SK-N-SH (cell line): Measurements from ENCODE around the gene CBFA2T2.

ENCODE experiments used
- EP300 ChIP-seq, 2 experiments: IDR thresholded peaks; 2 replicates each; pipeline versions ENCODE4 v1.4.0 to v1.6.1; 2012; ENCODE audit warnings: borderline replicate concordance in 1 of 2, low read depth in 1 of 2, low read length in 1 of 2
- FOXJ3 ChIP-seq: sonication (generic); formaldehyde crosslinking; IDR thresholded peaks from 2 replicates; pipeline ENCODE4 v1.5.1; 2020; ENCODE audit warnings: mild to moderate bottlenecking, missing genetic modification reagents
- JUND ChIP-seq: IDR thresholded peaks from 2 replicates; pipeline ENCODE4 v1.4.0; 2012
- MXI1 ChIP-seq: IDR thresholded peaks from 2 replicates; pipeline ENCODE4 v1.6.1; 2012; ENCODE audit warnings: mild to moderate bottlenecking, low read depth, low read length, improper control_type of control experiment
- NFIC ChIP-seq: IDR thresholded peaks from 2 replicates; pipeline ENCODE4 v1.4.0; 2012; ENCODE audit warnings: borderline replicate concordance
- TAF1 ChIP-seq: IDR thresholded peaks from 2 replicates; pipeline ENCODE4 v1.6.1; 2012; ENCODE audit warnings: low read depth, mild to moderate bottlenecking, low read length, moderate library complexity, borderline replicate concordance
- TF ChIP-seq, protein P1 (sequence below): fragments of 200-600 bp; sonication (generic); IDR thresholded peaks from 2 replicates; pipeline ENCODE4 v1.6.1; 2017; ENCODE audit warnings: antibody characterized with exemption, mild to moderate bottlenecking, moderate library complexity
- TF ChIP-seq, protein P2 (sequence below): IDR thresholded peaks from 2 replicates; pipeline ENCODE4 v1.4.0; 2012; ENCODE audit warnings: low read depth, borderline replicate concordance

DNA sequence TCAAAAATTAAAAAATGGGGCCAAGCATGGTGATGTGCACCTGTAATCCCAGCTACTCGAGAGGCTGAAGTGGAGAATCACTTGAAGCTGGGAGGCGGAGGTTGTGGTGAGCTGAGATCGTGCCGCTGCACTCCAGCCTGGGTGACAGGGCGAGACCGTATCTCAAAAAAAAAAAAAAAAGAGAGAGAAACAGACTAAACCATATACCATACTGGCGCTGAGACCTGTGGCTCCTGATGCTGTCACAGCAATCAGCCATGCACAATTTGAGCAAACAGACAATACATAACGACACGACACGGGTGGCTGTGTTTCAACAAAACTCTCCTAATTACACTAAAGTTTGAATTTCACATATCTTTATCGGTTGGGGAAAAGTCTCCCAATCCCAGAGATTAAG is 14.9 kb upstream of the CBFA2T2 start:
- TF ChIP-seq, protein P1, sequence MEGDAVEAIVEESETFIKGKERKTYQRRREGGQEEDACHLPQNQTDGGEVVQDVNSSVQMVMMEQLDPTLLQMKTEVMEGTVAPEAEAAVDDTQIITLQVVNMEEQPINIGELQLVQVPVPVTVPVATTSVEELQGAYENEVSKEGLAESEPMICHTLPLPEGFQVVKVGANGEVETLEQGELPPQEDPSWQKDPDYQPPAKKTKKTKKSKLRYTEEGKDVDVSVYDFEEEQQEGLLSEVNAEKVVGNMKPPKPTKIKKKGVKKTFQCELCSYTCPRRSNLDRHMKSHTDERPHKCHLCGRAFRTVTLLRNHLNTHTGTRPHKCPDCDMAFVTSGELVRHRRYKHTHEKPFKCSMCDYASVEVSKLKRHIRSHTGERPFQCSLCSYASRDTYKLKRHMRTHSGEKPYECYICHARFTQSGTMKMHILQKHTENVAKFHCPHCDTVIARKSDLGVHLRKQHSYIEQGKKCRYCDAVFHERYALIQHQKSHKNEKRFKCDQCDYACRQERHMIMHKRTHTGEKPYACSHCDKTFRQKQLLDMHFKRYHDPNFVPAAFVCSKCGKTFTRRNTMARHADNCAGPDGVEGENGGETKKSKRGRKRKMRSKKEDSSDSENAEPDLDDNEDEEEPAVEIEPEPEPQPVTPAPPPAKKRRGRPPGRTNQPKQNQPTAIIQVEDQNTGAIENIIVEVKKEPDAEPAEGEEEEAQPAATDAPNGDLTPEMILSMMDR: no peak
- no peak for TF ChIP-seq EP300 (IDR thresholded peaks at IDR 0.05; ENCODE audit: borderline replicate concordance in 1 of 2, low read depth in 1 of 2, low read length in 1 of 2)
- no peak for TF ChIP-seq NFIC
- TF ChIP-seq JUND: no peak
- TF ChIP-seq MXI1: no peak
- TF ChIP-seq, protein P2, sequence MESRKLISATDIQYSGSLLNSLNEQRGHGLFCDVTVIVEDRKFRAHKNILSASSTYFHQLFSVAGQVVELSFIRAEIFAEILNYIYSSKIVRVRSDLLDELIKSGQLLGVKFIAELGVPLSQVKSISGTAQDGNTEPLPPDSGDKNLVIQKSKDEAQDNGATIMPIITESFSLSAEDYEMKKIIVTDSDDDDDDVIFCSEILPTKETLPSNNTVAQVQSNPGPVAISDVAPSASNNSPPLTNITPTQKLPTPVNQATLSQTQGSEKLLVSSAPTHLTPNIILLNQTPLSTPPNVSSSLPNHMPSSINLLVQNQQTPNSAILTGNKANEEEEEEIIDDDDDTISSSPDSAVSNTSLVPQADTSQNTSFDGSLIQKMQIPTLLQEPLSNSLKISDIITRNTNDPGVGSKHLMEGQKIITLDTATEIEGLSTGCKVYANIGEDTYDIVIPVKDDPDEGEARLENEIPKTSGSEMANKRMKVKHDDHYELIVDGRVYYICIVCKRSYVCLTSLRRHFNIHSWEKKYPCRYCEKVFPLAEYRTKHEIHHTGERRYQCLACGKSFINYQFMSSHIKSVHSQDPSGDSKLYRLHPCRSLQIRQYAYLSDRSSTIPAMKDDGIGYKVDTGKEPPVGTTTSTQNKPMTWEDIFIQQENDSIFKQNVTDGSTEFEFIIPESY: no peak
- no peak for TF ChIP-seq TAF1
- TF ChIP-seq FOXJ3 (CRISPR knock-in tag): no peak
